ENCODE measurements around the gene FEZF1. TPM values are rescaled to one million over a fixed set of nuclear protein-coding genes. Genes with fewer than 3 reads are reported as not detected.

Gene FEZF1
- total and polyA plus RNA-seq, 2 of the 4 experiments (the other 2 are of a cell fraction) = not detected

- no peak for TF ChIP-seq CTCF (conservative IDR thresholded peaks at IDR 0.05; ENCODE audit: low read depth, low read length)
- TF ChIP-seq MXI1 (IDR thresholded peaks at IDR 0.05; ENCODE audit: borderline replicate concordance, low read depth, low read length) = no peak
- no peak for TF ChIP-seq CHD1 (IDR thresholded peaks at IDR 0.05; ENCODE audit: low read depth, low read length)
Observed at GRCh38 chr7:122315507-122316466, 11.2 kb upstream of the FEZF1 start (continued).

All from IMR-90 (cell line).